Measurements from ENCODE around the gene CEACAM8. TPM values are rescaled to one million over a fixed set of nuclear protein-coding genes. Genes with fewer than 3 reads are reported as not detected.

The CEACAM8 gene
- total RNA-seq, 4 donors from 2014 or later = not detected

GRCh38 chr19:42606660-42607351 is 12.1 kb upstream of the CEACAM8 start:
- Histone ChIP-seq H3K4me1 (no peaks in the 10 kb centered on the region), H3K27me3 (peaks cover 29% of the 10 kb centered on the region), H3K9me3 (peaks cover 0 to 9% (median 0%) of the 10 kb centered on the region in 3 donors), H3K4me3 (no peak overlapping the region), H3K27ac (no peak overlapping the region), H3K36me3 (no peaks in the 10 kb centered on the region)
- no peak for ATAC-seq
- TF ChIP-seq POLR2A (IDR thresholded peaks at IDR 0.05) (no peak), CTCF (IDR thresholded peaks at IDR 0.05) (peak in 1 of 4 experiments; percentile 42), POLR2AphosphoS5 (IDR thresholded peaks at IDR 0.05) (no peak)
- 14 to 17% methylated on average over 7 to 8 of the region's 14 CpGs for WGBS, 2 donors (ENCODE audit: low coverage in 1 of 2)

GRCh38 chr19:42601811-42602443 is 7.2 kb upstream of the CEACAM8 start:
- Histone ChIP-seq H3K27me3 (peaks cover 35% of the 10 kb centered on the region), H3K27ac (no peak overlapping the region), H3K36me3 (no peaks in the 10 kb centered on the region), H3K4me3 (no peak overlapping the region), H3K9me3 (peaks cover 0 to 17% (median 0%) of the 10 kb centered on the region in 3 donors), H3K4me1 (no peaks in the 10 kb centered on the region)
- TF ChIP-seq POLR2AphosphoS5 (IDR thresholded peaks at IDR 0.05) = no peak
- no peak for TF ChIP-seq EP300 (IDR thresholded peaks at IDR 0.05)
- no peak for TF ChIP-seq POLR2A (IDR thresholded peaks at IDR 0.05)
- TF ChIP-seq CTCF (IDR thresholded peaks at IDR 0.05) = no peak
- WGBS, 2 donors (ENCODE audit: low coverage in 1 of 2) = 34% methylated on average over 5 of the region's 5 CpGs; no CpG with 5 or more reads in 1 of the 2 donors
- ATAC-seq = no peak

GRCh38 chr19:42596391-42597072 is 1.8 kb upstream of the CEACAM8 start:
- no peak for ATAC-seq
- 20 to 41% methylated on average over 4 to 15 of the region's 16 CpGs for WGBS, 2 donors (ENCODE audit: low coverage in 1 of 2)
- TF ChIP-seq POLR2AphosphoS5 (IDR thresholded peaks at IDR 0.05) (no peak), POLR2A (IDR thresholded peaks at IDR 0.05) (no peak), CTCF (IDR thresholded peaks at IDR 0.05) (peak; percentile 48 to 90 (median 62))
- peaks cover 13% of the 10 kb centered on the region for H3K27me3 ChIP-seq
- no peaks in the 10 kb centered on the region for H3K36me3 ChIP-seq
- H3K4me1 ChIP-seq = no peaks in the 10 kb centered on the region
- no peak overlapping the region for H3K4me3 ChIP-seq
- H3K27ac ChIP-seq = no peak overlapping the region
- peaks cover 0 to 8% (median 0%) of the 10 kb centered on the region in 3 donors for H3K9me3 ChIP-seq

GRCh38 chr19:42595550-42596172 is 937 bp upstream of the CEACAM8 start:
- Histone ChIP-seq H3K27me3 (peaks cover 9% of the 10 kb centered on the region), H3K9me3 (peaks cover 0 to 8% (median 0%) of the 10 kb centered on the region in 3 donors), H3K27ac (no peak overlapping the region), H3K36me3 (no peaks in the 10 kb centered on the region), H3K4me1 (no peaks in the 10 kb centered on the region), H3K4me3 (no peak overlapping the region)
- ATAC-seq = no peak
- TF ChIP-seq POLR2AphosphoS5 (IDR thresholded peaks at IDR 0.05) (no peak), POLR2A (IDR thresholded peaks at IDR 0.05) (no peak), CTCF (IDR thresholded peaks at IDR 0.05) (no peak), EP300 (IDR thresholded peaks at IDR 0.05) (no peak)
- 60% methylated on average over 2 of the region's 11 CpGs; no CpG with 5 or more reads in 1 of the 2 donors for WGBS, 2 donors (ENCODE audit: low coverage in 1 of 2)

All from gastroesophageal sphincter (tissue), 4 donors.